Medulla oblongata (tissue), 1 donor: ENCODE results near the gene PAK4.
"Not testable (repeated sequence)": the region's sequence is repeated elsewhere in the genome, so short reads cannot be mapped to it uniquely, and the experiment has no call there.

Source experiments
- DNase-seq: peaks from one replicate; pipeline ENCODE4 v3.0.0-alpha.2; 2015; ENCODE audit errors: extremely low spot score

The PAK4 gene

DNA sequence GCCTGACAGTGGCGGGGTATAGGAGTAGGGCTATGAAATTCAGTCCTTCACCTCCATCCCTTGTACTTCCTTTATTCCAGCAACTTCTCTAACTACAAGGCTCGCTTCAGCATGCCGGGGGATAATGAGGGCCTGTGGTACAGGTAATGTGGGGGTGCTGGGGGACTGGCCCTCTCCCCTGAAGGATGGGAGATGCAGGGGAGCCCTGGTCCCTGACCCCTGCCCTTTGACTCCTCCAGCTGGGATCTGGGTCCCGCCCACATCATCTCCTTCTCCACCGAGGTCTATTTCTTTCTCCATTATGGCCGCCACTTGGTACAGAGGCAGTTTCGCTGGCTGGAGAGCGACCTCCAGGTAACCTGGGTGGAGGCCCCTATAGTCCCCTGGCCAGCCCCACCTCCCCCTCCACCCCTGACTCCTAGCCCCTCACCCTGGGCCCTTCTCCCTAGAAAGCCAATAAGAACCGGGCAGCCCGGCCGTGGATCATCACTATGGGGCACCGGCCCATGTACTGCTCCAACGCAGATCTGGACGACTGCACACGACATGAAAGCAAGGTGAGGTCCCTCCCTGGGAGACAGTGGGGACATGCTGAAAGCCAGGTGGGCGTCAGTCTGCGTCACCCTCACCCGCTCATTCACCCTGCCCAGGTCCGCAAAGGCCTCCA lies 25.0 kb upstream of the PAK4 start:
- no peak for DNase-seq

DNA sequence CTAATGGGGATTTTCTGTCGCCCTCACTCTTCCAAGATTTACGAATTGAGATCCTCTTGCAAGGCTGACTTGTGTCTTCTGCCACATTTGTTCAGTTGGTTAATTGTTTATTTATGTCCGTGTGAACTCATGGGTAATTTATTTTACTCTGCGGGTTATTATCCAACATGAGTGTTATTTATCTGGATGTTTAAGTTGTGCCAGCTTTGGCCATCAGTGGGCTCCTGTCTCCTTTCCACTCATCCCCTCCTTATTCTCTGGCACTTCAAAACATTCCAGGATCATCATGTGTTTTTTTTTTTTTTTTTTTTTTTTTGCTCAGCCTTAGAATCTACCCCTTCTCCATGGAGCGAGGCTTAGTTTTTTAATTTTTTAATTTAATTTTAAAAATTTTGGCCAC lies 22.4 kb upstream of the PAK4 start:
- DNase-seq, result no peak

DNA sequence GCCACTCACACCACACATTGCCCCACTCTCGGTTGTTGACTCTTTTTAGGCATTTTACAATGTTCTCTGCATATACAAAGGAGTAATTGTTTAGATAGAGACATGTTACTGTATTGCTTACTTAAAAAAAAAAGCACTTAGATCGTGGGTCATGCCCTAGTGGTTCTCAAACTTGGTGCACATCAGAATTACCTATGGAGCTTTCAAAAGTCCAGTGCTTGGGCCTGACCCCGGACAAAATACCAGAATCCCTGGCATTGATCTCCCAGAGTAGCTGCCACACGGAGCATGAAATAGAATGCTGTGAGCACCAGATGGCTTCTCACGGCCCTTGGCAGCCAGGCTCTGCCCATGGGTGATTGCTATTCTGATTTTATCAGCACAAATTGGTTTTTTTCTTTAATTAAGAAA lies 21.4 kb upstream of the PAK4 start:
- peak; percentile 43 for DNase-seq

DNA sequence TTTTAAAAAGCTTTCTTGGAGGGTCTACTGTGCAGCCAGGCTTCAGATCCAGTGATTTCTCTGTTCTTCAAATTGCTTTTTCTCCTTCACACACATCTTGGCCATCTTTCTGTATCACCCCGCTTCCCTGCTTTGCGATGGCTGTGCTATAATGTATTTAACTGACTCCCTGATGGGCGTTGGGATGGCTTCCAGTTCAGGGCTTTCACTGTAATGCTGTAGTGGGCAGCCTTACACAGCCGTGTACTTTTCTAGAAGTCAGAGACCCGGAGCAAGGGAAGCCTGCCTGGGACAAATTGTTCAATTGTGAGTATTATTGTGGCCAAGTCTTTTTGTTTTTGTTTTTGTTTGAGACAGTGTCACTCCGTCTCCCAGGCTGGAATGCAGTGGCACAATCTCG lies 19.4 kb upstream of the PAK4 start:
- DNase-seq, result peak; percentile 29

DNA sequence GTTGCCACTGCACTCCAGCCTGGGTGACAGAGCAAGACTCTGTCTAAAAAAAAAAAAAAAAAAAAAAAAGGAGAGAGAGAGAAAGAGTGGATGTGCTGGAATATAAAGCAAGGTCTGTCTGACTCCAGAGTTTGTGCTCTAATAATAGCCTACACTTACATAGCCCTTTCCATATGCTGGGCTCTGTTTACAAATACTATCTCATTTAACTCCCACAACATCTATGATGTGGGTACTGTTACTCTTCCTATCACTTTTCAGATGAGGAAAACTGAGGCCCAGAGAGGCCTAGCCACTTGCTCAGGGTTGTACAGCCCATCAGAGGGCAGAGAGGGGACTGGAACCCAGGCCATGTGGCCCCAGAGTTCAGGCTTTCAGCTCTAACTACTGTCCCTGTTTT lies 15.9 kb upstream of the PAK4 start:
- DNase-seq, result no peak

DNA sequence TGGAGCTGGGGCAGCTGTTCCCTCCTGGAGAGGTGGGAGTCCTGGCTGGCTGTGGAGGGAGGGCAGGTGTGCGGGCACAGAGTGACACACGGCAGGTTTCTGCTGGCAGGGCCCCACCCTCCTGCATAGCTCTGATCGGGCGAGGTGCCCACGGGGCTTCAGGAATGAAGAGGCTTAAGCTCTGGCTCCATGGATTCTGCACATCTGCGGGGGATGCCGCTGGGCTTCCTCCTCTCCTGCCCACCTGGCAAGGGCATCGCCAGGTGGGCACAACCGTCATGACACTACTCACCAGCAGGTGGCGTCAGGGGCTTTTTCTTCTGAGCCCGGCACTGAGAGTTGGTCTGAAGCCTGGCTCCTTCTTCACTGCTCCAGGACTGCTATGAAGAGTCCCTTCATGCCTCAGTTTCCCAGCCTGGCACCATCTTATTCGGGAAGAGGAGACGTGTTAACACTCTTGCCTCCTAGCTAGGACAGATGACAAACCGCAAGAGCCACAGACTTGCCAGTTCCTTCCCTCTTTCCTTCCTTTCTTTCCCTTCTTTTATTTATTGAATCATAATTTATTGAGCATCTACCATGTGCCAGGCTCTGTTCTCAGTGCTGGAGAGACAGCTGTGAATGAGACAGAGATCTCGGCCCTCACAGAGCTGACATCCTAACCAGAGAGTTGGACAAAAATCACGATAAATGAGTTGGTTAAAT lies 15.2 kb upstream of the PAK4 start:
- peak; percentile 67 for DNase-seq

DNA sequence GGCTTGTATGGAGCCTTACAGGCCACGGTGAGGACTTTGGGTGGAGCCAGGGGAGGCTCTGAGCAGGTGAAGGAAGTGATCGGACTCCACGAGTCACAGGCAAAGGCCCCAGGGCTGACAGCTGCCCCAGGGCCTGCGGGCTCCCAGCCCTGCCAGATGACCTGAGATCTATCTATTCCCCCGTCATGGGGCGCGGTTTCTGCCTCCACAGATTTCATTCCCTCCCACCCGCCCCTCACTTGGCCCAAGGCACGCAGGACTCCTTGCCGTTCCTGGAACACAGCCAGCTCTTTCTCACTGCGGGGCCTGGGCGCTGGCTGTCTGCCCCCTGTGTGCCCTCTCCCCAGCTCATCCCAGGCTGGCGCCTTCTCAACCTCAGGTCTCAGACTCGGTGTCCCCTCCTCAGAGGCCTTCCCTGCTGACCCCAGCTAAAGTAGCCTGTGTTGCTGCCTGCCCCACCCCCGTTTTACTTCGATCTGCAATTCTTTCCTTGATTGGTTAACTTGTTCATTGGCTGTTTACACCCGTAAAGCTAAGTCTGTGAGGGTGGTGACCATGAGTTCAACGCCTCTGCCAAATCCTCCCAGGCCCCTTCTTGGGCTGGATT lies 13.9 kb upstream of the PAK4 start:
- no peak for DNase-seq

DNA sequence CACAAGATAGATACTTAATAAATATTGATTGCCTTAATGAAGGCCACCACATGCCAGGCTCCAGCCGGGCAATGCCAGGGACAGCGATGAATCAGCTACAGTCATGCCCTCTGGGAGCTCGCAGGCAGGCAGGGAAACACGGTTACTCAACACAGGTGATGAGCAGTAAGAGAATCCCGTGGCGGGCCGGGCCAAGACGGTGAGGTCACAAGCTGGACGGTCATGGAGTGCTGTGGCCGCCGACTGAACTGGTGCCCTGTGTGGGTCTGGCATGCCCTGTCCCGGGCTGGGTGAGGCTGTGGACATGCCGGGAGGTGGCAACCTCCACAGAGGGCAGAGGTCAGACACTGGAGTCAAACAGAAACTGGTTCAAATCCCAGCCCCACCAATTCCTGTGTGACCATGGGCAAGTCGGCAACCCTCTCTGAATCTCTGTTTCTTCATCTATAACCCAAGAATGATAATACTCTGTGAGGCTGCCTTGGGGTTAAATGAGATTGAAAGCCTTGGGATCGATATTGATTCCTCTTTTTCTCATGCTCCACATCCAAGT lies 13.2 kb upstream of the PAK4 start:
- no peak for DNase-seq

DNA sequence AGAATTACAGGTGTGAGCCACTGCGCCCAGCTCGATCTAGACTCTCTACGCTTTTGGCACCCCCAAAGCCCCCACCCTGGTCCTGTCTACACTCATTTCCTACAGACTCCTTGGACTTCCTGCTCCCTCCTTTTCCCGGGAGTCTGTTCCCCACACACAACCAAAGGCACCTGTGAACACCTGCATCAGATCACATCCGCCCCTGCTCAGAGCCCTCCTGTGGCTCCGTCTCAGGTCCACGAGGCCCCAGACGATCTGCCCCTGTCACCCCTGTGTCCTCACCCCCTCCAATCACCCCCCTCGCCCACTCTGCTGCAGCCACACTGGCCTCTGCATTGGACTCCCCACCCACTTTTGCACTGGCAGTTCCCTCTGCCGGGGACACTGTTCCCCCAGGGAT lies 12.4 kb upstream of the PAK4 start:
- DNase-seq, result no peak

DNA sequence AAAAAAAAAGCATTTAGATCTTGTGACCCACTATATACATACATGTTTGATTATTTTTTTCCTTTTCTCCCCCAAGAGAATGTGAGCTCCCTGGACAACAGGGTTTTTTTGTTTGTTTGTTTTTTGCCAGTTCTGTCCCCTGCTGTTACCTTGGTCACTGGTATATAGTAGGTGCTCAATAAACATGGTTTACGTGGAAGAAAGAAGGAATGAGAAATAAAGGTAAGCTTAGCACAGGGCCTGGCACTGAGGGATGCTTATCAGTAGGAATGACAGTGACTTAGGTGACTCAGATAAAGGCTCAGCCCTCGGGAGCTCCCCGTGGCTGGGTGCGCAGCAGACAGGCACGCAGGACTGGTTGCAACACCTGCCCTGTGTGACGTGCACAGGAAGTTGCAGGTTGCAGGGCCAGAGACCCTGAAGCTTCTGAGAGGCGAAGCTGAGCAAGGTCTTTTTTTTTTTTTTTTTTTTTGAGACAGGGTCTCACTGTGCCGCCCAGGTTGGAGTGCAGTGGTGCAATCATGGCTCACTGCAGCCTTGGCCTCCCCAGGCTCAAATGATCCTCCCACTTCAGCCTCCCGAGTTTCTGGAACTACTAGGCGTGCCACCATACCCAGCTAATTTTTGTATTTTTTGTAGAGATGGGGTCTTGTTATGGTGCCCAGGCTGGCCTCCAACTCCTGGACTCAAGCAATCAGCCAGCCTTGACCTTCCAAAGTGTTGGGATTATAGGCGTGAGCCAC lies 10.3 kb upstream of the PAK4 start:
- no peak for DNase-seq

DNA sequence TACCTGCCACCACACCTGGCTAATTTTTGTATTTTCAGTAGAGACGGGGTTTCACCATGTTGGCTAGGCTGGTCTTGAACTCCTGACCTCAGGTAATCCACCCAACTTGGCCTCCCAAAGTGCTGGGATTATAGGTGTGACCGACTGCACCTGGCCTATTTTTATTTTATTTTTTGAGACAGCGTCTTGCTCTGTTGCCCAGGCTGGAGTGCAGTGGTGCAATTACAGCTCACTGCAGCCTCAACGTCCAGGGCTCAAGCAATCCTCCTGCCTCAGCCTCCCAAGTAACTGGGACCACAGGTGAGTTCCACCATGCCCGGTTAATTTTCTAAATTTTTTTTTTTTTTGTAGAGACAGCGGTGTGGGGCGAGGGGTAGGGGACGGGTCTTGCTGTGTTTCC lies 8.6 kb upstream of the PAK4 start:
- DNase-seq, result not testable (repeated sequence)

DNA sequence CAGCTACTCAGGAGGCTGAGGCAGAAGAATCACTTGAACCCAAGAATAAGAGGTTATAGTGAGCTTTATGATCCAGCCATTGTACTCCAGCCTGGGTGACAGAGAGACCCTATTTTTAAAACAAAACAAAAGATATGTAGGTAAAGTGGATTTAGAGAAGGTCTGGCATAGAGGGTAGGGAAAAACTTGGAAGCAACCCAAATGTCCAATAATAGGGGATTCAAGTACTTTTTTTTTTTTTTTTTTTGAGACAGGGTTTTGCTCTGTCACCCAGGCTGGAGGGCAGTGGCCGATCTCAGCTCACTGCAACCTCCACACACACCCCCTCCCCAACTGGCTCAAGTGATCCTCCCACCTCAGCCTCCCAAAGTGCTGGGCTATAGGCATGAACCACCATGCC lies 5.8 kb upstream of the PAK4 start:
- no peak for DNase-seq

DNA sequence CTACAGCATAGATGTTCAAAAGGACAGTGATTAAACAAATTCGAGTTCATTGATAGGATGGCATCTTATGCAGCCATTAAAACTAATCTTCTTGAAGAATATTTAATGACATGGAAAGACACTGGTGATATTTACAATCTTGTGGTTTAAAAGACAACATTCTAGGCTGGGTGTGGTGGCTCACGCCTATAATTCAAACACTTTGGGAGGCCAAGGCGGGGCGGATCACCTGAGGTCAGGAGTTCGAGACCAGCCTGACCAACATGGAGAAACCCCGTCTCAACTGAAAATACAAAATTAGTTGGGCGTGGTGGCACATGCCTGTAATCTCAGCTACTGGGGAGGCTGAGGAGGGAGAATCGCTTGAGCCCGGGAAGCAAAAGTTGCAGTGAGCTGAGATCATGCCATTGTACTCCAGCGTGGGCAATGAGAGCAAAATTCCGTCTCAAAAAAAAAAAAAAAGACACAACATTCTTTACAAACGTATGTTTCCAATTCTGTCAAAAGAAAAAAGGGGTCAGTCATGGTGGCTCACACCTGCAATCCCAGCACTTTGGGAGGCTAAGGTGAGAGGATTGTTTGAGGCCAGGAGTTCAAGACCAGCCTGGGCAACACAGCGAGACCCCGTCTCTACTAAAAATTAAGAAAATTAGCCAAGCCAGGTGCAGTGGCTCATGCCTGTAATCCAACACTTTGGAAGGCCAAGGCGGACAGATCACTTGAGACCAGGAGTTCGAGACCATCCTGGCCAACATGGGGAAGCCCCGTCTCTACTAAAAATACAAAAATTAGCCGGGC lies 2.5 kb upstream of the PAK4 start:
- no peak for DNase-seq

DNA sequence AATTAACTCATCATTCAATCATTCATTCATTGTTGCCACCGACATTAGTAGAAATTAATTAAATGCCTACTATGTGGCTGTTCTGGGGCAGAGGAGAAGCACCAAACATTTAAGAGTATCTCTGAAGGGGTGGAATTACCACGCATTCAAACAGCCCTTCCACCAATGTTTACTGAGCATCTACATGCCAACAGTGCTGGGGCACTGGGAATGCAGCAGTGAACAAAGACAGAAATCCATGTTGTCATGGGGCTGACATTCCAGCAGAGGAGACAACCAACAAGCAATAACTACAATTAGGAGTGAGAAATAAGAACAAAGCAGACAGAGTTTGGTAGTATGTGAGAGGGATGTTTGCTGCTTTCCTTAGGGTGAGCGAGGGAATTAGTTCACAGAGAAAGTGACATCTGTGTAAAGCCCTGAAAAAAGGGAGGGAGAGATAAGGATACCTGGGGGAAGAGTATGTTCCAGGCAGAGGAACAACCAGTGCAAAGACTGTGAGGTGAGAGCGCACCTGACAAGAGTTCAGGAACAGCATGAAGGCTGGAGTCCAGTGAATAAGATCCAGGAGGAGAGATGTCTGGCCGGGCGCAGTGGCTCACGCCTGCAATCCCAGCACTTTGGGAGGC lies 1.3 kb upstream of the PAK4 start:
- no peak for DNase-seq

DNA sequence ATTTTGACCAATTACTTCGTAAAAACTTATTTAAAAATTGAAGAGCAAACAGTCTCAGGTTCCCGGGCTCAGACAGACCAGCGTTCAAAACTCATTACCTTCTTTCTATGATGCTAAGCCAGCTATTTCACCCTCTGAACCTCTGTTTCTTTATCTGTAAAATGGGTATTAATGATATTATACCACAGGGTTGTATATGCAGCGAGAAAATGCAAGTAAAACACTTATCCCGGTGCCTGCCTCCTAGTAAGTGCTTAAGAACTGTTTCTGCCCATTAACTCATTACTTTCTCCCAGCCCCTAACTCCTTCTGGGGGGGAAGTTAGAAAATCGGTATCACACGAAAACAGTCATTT lies 410 bp upstream of the PAK4 start:
- DNase-seq, result no peak

DNA sequence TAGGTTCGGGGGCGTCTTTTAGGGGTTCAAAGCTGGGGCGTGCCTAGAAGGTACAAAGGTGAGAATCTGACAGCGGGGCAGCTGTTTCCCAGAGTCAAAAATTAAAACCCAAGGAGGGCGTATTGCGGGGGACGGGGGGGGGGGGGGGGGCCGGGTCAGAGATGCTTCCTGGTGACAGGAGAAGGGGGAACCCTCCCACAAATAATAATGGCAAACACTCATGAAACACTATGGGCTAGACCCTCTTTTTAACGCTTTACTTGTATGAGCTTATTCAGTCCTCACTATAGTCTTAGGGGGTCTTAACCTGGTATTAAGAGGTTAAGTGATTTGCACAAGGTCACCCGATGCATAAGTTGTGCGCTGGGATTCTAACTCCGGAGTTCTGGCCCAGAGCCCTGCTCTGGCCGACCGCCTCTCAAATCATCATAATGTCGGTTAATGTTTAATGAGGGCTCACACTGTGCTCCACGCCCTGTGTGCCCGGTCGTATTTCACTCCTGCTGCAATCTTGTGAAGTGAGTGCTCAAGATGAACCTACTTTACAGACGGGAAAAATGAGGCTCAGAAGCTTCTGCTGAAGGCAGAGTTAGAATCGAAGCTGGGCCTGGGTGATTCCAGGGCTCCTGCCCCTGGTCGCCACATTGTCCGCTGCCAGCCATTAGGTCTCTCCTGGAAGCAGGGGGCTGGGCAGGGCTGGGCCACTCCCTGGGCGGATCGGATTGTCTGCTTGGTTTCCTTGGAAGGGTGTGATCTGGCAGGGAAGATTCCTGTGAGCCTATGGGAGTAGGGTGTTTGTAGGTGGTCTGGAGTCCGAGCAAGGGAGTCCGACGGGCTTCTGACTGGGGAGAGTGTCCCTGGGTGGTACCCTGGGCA lies 964 bp downstream of the PAK4 start:
- no peak for DNase-seq

DNA sequence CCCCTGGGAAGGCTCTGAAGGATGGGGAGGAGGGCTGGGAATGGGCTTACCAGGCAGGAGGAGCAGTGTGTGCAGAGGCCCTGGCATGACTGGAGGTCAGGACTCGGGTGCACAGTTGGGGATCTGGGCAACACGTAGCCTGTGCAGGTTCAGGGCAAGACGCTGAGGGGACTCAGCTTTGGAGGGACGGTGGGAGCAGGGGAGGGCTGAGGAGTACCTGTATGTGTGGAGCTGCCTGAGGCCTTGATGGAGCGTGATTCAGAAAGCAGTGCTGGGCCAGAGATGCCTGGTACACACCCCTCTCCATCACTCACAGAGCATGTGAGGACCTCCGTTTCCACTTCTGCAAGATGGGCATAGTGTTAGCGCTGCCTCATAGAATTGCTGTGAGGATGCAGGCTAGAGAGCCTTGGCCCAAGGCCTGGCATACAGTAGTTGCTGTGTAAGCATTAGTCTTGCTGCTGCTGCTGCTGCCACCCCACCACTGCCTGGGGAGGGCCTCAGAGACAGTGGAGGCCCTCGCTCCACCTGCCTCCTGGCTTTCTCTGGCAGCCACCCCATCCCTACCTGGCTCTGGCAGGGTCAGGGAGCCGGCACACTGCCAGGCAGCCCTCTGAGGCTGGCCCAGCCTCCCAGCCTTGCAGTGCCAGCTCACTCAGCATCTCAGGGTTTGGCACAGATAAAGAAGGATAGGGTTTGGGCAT lies 2.4 kb downstream of the PAK4 start:
- DNase-seq, result no peak

DNA sequence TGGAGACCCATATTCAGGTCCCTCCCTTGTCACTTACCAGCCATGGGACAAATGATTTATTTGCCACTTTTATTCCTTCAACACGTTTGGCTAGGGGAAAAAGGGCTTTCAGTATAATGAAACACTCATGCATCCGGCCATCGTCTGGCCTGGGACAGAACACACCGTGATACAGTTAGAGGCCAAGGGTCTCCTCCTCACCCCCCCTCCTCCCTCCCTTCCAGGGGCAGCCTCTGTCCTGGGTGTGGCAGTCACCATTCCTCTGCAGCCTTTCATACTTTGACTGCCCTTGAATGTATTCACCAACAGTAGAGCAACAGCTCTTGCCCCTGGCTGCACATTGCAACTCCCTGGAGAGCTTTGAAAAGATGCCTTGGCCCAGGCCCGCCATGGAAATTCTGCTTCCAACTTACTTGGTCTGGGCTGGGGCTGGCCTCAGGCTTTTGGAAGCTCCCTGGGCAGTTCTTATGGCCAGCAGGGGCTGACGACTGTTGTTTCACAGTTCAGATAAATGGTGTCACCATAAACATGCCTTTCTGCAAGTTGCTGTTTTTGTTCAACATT lies 3.0 kb downstream of the PAK4 start:
- no peak for DNase-seq

DNA sequence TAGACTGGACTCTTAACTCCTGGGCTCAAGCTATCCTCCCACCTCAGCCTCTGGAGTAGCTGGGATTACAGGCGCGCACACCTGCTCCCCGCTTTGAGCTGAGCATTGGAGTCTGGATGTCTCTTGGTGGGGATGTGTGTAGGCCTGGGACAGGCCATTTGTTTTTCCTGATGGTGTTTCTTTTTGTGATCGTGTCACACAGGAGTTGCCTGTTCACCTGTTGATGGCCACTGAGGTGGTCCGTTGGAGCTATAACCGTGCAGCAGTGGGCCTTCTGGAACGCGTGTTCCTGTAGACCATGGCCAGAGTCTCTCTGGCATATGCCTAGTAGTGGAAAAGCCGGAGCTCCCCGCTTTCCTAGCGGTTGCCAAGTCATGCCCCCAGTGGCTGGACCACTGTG lies 3.5 kb downstream of the PAK4 start:
- DNase-seq, result no peak
